ENCODE results near the gene DGUOK.

Gene DGUOK

DNA sequence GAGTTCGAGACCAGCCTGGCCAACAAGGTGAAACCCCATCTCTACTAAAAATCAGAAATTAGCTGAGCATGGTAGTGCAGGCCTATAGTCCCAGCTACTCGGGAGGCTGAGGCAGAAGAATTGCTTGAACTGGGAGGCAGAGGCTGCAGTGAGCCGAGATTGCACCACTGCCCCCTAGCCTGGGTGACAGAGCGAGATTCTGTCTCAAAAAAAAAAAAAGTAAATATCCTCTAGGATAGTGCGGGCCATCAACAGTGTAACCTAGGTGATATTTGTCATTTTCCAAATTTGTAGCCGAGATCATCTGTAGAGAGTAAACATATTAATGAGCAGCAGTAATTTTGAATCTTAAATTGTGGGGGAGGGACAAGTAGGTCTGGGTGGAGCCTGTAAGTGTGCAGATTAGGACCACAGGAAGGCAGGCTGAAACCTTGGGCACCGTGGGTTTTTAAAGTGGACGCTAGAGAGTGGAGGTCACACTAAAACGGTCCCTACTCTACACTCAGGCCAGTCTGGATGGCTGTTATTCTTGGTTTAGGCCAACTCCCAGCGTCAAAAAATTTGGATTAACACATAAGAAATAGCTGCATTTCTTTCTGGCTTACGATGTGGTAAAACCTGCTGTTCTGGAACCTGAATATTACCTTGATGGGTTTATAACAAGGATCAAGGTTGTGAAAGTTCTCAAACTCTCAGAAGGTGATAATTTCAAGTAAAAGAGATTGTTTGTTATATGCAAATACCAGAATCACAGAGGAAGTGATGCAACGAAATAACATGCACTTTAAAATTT, 35.3 kb downstream of the DGUOK start:
- TF ChIP-seq, protein P1, sequence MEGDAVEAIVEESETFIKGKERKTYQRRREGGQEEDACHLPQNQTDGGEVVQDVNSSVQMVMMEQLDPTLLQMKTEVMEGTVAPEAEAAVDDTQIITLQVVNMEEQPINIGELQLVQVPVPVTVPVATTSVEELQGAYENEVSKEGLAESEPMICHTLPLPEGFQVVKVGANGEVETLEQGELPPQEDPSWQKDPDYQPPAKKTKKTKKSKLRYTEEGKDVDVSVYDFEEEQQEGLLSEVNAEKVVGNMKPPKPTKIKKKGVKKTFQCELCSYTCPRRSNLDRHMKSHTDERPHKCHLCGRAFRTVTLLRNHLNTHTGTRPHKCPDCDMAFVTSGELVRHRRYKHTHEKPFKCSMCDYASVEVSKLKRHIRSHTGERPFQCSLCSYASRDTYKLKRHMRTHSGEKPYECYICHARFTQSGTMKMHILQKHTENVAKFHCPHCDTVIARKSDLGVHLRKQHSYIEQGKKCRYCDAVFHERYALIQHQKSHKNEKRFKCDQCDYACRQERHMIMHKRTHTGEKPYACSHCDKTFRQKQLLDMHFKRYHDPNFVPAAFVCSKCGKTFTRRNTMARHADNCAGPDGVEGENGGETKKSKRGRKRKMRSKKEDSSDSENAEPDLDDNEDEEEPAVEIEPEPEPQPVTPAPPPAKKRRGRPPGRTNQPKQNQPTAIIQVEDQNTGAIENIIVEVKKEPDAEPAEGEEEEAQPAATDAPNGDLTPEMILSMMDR (conservative IDR thresholded peaks at IDR 0.05; ENCODE audit: low read depth): no peak
- DNase-seq (ENCODE audit: low spot score): no peak
- ChIA-PET POLR2A (ENCODE audit: low non-redundant PET) (no interaction called here), CTCF (no interaction called here)
- H3K27ac ChIP-seq: no peak overlapping the region

DNA sequence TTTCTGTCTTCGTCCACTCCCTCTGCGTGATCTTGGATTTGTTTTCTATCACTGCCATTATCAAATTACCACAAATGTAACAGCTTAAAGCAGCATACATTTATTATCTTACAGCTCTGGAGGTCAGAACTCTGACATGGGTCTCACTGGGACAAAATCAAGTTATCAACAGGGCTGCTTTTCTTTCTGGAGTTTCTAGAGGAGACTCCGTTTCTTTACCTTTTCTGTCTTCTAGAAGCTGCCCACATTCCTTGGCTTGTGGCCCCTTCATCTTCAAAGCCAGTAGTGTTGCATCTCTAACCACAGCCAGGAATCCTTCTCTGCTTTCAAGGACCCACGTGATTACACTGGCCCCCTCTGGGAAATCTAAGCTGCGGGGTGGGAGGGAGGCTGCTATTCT, 36.1 kb downstream of the DGUOK start:
- POLR2A ChIA-PET (ENCODE audit: low non-redundant PET): no interaction called here
- TF ChIP-seq, protein P1 (conservative IDR thresholded peaks at IDR 0.05; ENCODE audit: low read depth): no peak
- no peak overlapping the region for H3K27ac ChIP-seq
- DNase-seq (ENCODE audit: low spot score): no peak
- CTCF ChIA-PET: no interaction called here

DNA sequence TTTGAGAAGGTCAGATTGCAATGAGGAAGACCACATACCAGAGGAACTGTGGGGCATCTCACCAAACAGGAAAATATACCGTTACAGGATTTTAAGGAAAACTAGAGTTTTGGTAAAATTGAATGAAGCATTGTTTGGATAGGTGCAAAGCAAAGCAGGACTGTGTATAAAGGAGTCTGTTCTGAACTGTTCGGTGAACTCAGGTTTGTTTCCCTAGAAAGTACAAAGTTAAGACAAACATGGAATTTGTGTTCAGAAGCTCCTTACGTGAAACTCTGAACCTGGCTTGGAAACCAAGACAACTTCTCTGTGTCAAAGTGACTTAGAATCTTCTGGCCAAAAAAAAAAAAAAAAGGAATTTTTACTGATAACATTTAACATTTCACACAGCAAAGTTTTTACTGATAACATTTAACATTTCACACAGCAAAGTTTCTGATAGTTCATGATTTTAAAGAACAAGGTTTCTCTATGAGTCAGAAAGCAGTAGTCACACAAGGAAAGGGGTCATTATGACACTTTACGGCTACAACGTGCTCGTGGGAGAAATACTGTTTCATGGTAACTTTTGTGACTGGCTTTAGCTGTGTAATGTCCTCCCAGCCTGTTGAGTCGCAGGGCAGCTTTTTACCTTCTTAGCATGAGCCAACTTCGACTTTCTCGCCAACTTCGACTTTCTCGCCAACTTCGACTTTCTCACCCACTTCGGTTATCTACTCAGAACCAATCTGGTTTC, 36.9 kb downstream of the DGUOK start:
- no peak overlapping the region for H3K27ac ChIP-seq
- DNase-seq (ENCODE audit: low spot score): no peak
- ChIA-PET CTCF (no interaction called here), POLR2A (ENCODE audit: low non-redundant PET) (no interaction called here)
- TF ChIP-seq, protein P1 (conservative IDR thresholded peaks at IDR 0.05; ENCODE audit: low read depth): no peak

DNA sequence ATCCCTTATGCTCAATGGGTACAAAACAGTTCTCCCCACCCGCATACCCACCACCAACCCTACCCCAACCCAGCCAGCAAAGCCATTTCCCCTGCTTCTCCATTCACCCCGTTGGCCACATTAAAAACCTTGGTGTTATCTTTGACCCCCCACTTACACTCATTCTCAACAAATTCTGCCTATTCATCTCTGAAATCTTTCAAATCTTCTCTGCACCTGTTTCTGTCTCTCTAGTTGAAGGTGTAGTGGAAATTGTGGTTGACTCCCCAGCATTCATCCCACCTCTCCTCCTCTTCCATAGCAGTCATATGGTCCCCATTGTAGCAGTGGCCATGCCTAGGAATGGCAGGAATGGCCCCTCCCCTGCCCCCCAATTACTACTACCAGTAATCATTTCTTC, 37.5 kb downstream of the DGUOK start:
- no peak overlapping the region for H3K27ac ChIP-seq
- CTCF ChIA-PET: no interaction called here
- DNase-seq (ENCODE audit: low spot score): no peak
- POLR2A ChIA-PET (ENCODE audit: low non-redundant PET): no interaction called here
- TF ChIP-seq, protein P1 (conservative IDR thresholded peaks at IDR 0.05; ENCODE audit: low read depth): no peak

DNA sequence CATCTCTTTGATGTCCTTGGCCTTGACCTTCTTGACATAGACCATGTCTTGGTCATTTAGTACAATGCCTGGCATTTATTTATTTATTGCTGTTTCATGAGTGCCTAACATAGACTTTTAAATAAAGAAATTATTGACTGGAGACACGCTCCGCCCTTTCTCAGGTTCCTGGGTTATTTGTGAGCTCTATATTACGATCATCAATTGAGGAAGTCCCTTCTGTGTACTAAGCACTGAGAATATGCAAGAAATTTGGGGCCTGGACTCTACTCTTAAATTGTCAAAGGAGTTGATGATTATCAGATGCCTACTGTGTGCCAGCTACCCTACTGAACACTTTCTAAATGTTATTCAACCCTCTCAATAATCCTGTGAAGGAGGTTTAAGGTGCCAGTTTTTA, 38.4 kb downstream of the DGUOK start:
- DNase-seq (ENCODE audit: low spot score): no peak
- H3K27ac ChIP-seq: no peak overlapping the region
- TF ChIP-seq, protein P1 (conservative IDR thresholded peaks at IDR 0.05; ENCODE audit: low read depth): no peak
- ChIA-PET CTCF (no interaction called here), POLR2A (ENCODE audit: low non-redundant PET) (no interaction called here)

DNA sequence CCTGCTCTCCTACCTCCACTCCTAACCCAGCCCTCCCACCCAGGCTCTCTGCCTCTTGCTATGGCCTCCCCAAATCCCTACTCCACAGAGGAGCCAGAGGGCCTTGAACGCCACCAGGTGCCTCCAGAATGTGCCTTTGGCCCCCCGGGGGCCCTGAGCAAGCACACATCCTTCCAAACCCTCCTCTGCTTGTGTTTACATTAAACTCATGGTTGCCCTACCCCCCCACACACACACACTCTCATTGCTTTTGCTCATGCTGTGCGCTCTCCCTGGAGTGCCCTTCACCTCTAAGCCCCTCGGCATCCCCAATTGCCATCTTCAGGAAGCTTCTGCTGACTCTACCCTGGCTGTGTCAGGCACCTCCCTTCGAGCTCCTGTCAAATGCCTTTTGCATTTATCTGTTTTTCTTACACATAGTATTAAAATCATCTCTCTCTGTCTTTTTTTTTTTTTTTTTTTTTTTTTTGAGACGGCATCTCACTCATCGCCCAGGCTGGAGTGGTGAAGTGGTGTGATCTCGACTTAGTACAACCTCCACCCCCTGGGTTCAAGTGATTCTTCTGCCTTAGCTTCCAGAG, 41.8 kb downstream of the DGUOK start:
- POLR2A ChIA-PET (ENCODE audit: low non-redundant PET): no interaction called here

More for the DNA sequence above, 41.8 kb downstream of the DGUOK start:
- no peak for DNase-seq (ENCODE audit: low spot score)
- CTCF ChIA-PET: interaction anchor here (0.5 to 0.6 kb wide), 2 partner anchors 8 to 117 kb away, joined by 3 to 5 read pairs; no protein-coding TSS in a partner anchor
- H3K27ac ChIP-seq: no peak overlapping the region
- TF ChIP-seq, protein P1 (conservative IDR thresholded peaks at IDR 0.05; ENCODE audit: low read depth): no peak

Data from RWPE1 (cell line).